Fibroblast of lung (primary cell): Measurements from ENCODE around the gene TMEM52.

Source experiments
- CTCF ChIP-seq, 2 donors: IDR thresholded peaks in 1 of 2; conservative IDR thresholded peaks in 1 of 2; 1 replicate in 1 of 2; 2 replicates in 1 of 2; pipeline ENCODE4 v1.5.1; 2011 to 2012; ENCODE audit warnings: low read length in 2 of 2, control low read depth in 1 of 2, inconsistent platforms in 1 of 2, low read depth in 1 of 2, mild to moderate bottlenecking in 1 of 2
- EZH2 ChIP-seq: IDR thresholded peaks from 2 replicates; pipeline ENCODE4 v1.5.1; 2012; ENCODE audit warnings: low read length, control low read depth, mild to moderate bottlenecking; ENCODE audit errors: missing control alignments

- TF ChIP-seq CTCF (conservative IDR thresholded peaks at IDR 0.05 in 1 of 2, IDR thresholded peaks at IDR 0.05 in 1 of 2; ENCODE audit: low read depth in 1 of 2, low read length in 2 of 2), result no peak
- TF ChIP-seq EZH2, result no peak
Measured at GRCh38 chr1:1922702-1922955, 3.5 kb upstream of the TMEM52 start.
